Frontal cortex (tissue), 4 donors: ENCODE measurements around the gene TBX15. TPM values are rescaled to one million over a fixed set of nuclear protein-coding genes. Genes with fewer than 3 reads are reported as not detected.

Source experiments
- DNase-seq, 2 donors: peaks; one replicate each; pipeline ENCODE4 v3.0.0; 2012; ENCODE audit warnings: low spot score in 2 of 2
- FAIRE-seq: peaks from 2 replicates; lab custom pipeline; 2012; peaks lifted over from hg19 to GRCh38; lab: Jason Lieb, UNC
- total RNA-seq: library from RNA; depleted of rRNA; stranded (reverse); fragments of >200 nt; gene quantifications from one replicate; pipeline ENCODE4 v1.2.3, GENCODE V29; 2014
- donor health status: control.
- donor health status: control.
- donor health status: control.

Gene TBX15
- total RNA-seq, 1 donor from 2014 or later, result 0.82 TPM

DNA sequence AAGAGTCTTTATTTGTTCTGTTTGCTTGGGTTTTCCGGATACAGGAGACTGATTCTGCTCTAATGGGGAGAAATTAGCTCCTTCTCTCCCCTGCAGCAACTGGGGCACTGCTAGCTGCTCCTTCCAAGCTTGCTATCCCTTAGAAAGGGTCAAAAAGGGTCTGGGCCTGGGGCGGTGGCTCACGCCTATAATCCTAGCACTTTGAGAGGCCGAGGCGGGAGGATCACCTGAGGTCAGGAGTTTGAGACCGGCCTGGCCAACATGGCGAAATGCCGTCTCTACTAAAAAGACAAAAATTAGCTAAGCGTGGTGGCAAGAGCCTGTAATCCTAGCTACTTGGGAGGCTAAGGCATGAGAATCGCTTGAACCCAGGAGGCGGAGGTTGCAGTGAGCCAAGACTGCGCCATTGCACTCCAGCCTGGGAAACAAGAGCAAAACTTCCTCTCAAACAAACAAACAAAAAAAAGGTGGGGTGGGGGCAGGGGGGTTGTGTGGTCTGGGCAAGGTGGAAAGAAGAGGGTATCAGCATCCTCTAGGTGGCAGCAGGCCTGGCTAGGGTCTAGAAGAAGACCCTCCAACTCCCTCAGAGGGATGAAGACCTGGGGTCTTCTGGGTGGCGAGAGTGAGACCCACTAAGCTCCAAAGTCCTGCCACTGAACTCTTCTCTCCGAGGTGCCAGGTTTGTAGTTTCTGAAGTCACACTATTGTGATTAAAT lies 15.4 kb upstream of the TBX15 start:
- DNase-seq, result peak in 1 of 2 donors; percentile 3
- FAIRE-seq, result no peak

DNA sequence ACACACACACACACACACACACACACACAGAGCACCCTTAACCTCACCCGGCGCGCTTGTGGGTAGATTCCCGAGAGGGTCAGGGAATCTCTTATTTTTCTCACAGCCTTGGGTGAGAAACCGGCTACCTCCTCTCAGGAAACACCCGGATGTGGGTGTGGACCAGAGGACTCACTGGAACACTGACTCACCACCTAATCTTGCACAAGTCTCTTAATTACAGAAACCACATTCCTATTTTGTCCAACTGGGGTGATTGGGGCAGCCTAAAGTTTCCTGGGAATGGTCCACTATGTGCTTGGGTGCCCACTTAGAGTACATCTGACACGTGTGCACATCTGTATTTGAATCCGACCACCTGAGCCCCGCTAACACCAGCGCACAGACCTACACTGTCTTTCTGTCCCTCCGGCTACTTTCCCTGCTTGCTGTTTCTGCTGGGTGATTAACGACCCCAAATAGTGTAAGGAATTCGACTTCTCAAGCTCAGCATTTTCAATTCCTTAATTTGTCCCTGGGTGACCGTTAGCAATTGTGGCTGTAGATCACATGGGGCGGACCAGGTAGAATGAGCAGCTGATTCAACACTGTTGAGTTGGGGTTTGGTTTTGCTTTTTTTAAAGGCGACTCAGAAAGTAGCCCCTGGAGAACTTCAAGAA lies 14.0 kb upstream of the TBX15 start:
- no peak for FAIRE-seq
- no peak for DNase-seq

DNA sequence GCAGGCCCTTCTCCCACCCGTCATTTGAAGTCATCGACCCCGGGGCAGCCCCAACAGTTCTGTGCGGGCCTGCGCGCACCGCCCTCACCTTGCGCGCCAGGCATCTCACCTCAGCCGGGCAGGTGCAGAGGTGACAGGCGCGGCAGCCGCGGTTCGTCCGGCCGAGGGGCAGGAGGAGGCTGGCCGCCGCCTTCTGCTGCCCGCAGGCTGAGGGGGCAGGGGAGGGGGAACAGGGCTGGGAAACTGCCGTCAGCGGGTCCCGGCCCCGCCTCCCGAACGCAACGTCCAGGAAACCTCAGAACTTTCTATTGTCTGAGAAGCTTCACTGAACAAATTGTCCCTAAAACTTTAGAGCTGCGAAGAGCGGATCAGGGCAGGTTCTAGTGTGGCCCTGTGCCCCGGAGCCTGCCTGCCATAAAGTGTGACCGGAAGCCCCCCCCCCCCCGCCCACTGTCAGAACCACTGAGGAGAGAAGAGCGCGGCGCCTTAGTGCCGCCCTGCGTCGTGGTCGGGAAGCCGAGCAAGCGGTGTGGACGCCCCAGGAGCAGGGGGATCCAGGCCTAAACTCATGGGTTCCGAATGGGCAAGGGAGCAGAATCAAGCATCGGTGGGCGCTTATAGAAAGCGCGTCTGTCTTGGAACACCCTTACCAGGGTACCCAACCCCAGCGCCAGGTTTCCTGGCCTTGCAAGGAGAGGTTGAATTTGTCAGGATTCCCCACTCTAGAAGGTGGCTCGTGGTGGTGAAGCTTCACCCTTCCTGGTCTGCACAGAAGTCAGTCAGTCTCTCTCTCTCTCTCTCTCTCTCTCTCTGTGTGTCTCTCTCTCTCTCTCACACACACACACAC lies 13.3 kb upstream of the TBX15 start:
- DNase-seq, result no peak
- FAIRE-seq, result no peak

DNA sequence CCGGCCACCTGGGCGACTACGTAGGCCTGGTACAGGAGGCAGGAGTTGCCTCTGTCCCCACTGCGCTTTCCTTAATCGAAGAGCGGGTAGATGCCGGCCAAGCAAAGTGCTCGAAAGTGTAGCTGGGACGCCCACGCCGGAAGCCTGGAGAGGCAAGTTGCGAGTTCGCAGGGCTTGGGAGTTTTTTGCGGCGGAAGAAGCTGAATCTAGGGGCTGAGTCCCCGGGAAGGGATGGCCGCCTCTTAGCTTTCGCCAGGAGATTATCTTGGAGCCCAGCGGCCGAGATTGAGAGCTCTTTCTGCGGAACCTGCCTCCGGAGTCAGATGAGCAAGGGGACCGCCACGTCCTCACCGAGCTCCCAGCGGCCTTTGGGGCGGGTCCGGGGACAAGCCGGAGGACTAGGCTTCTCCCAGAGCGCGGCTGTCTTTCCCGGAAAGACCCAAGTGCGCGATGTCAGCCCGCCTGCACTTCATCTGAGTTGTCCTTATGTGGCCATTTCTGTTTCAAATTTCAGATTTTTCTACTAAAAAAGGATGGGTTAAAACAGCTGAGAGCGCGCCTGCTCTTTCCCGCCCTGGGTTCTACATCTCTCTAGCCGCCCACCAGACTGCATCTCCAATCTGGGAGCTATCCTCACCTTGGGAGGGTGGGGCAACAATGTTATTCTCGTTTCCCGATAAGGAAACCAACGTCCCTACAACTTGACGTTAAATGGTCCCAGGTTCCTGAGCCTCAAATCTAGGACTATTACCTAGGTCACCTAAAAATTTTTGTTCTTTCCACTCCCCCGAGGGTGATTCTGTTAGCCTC lies 12.4 kb upstream of the TBX15 start:
- FAIRE-seq, result no peak
- no peak for DNase-seq

DNA sequence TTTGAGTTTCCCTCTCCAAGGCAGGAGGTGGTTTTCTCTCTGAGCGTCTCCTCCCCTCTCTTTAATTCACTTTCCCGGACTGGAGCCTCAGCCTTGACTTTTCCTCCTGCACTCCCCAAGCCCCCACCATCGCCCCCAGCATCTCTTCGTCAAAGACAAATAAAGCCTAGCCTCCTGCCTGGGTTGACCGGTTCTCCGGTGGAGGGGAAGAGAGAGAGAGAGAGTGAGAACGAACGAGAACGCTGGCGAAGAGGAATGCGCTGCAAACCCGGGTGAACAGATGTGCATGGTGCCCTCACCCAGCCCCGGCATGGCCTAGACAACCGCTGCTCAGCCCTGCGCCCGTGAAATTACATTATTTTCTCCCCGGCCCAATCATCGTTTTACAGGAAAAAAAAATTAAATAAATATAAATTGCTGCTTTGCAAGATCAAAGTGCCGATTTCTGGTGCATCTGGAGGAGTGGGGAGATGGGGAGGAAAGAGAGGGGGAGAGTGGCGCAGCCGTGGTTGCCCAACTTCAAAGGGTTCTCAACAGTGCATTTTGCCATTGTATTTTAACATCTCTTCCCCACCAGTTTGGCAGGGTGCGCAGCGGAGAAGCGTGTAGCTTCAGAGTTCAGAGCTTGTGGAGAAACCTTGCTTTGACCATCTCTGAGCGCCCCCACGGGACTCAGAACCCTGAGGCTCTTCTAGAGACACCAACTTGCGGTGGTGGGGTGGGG lies 11.4 kb upstream of the TBX15 start:
- no peak for DNase-seq
- FAIRE-seq, result no peak

DNA sequence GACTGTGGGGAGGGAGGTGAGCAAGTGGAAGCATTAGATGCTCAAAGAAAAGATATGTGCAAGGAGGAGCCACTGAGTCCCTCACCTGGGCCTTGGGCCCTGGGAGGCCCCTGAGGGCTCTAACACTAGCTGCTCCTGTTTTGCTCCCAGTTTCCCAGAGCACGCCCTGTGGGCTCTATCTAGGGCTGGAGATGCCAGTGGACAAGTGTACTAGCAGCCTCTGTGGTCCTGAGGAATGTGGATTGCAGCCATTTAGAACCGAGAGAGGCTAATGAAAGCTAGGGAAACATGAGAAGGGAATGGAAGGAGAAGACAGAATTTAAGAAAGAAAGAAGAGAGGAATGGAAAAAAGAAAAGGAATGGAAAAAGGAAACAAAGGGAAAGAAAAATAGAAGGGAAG lies 10.0 kb upstream of the TBX15 start:
- FAIRE-seq, result no peak

DNA sequence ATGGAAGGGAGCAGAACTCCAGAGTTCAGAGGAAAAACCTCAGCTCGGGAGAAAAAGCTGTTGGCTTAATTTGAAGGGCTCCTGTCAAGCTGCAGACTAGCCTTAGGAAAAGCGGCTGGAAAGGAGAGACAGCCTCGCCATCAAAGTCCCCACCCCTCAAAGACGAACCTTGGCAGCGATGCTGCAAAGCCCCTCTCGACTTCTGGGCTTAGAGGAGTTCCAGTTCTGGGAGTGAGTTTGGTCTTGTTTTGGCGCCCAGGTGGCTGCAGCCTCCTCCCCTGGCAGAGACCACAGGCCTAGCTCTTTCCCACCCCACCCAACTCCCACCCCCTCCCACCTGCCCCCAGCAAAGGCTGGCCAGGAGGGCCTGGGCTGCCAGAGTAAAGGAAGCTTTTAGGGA lies 9.1 kb upstream of the TBX15 start:
- FAIRE-seq, result no peak
- DNase-seq, result no peak

More for the DNA sequence above, 10.0 kb upstream of the TBX15 start:
- no peak for DNase-seq

DNA sequence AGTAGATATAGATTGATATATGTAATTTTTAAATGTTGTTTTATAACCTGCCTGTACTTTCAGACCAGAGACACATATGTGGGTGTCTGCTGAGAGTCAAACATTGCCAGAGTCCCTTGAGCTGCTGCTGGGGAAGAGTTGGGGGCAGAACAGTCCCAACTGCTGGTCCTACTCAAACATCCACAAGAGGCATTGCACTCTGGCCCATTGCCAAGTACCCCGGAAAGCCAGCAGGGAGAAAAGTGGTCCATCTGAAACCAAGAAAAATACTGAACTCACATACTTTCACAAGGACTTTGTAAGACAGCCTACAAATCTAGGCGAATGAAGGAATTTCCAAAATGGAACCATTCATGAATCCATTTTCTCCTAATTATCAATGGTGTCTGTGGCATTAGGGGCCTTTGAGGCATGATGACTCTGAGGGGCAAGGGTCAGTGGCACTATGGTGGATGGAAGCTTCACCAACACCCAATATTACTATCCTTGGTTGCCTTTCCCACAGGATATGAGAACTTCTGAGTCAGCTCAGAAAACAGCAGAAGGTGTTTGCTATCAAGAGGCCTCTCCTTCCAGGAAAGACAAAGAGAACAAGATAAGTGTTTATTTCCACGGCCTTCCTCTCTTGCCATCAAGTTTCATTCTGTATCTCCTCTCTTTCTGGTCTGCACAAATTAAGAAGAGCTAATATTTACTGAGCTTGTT lies 7.3 kb upstream of the TBX15 start:
- FAIRE-seq (no peak), DNase-seq (no peak)

DNA sequence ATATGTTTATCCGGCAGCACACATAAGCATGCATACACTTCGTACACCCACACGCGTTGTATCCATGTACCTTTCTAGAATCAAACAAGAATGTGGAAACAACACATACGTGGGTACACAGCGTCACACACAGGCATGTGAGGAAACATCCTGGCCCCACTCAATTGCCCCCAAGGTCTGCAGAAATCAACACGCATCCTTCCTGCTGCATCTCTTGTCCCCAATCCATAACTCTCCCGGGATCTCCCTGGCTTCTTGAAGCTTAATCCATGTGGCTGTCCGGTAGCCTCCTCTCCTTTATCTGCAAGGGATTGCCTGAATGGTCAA lies 5.5 kb upstream of the TBX15 start:
- DNase-seq (no peak), FAIRE-seq (no peak)

DNA sequence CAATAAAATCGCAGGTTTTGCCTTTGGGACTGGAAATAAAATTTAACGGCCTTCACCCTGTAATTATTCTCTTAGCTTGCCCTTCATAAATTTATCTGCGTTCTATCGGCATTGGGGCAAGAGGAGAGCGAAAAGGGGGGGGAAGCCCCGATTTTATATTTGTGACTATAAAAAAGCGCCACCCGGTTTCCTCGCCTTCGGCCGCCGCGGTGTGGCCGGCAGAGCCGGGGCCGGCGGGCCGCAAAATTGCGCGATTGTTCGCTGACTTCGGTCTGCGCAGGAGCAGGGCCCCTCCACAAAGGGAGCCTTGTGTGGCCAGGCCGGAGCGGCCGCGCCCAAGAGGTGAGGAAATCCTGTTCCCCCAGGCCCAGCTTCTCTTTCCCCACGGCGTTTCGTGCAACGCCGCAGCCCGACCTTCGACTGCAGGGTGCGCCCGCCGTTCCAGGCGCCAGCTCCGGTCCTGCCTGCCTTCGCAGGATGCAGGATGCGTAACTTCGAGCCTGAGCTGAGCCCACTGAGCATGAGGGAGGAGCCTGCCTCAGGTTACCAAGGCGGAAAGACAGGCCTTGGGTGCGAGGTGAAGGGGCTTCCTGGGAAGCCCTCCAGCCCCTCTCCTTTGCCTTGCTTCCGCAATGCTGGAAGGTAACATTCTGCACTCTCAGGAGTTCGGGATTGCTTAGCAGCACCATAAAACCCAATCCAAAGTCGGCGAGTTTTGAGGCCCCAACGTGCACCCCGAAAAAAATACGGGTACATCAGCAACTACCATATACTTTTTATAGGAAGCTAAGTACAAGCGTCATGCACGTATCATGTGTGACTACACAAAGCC lies 4.9 kb upstream of the TBX15 start:
- FAIRE-seq (no peak), DNase-seq (no peak)

DNA sequence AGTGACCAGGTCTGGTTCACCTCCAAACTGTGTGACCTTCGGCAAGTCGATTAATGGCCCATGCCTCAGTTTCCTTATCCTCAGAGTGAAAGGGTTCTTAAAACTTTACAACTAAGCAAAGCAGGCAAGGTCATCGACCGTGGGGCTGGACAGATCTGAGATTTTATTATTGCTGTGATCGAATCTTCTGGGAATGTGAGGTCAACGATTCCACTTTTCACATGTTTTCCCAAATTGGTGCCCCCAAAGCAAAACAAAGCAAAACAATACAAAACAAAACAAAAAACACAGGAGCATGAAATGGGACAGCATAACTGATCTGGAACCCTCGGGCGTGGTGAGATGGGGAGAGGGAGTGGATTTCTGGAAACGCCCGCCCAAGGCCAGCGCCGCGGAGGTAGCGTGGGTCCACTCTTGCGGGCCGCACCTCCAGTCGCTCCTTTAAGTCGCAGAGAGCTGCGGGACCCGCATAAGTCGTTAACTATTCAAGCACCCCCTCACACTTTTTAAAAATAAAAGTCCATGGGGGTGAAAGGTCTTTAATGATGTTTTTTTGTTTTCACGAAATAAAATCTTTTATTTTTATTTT lies 4.2 kb upstream of the TBX15 start:
- FAIRE-seq, result no peak
- no peak for DNase-seq

DNA sequence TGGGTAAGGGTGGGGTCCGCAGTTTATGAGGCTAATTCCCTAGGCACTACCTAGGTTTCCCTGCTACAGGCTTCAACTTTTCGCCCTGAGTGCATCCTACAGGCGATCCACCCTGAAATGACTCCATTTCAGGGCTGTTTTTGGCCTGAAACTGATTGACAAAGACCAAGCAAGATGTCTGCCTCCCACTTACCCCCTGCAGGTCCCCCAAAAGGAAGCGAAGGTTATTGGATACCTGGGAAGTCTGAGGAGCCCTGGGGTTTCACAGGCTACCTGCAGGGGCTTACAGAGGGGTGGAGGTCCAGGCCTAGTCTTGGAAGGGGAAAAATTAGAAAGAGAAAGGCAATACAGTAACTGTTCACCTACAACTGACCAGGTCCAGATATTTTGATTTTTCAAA lies 3.3 kb upstream of the TBX15 start:
- DNase-seq (no peak), FAIRE-seq (no peak)

DNA sequence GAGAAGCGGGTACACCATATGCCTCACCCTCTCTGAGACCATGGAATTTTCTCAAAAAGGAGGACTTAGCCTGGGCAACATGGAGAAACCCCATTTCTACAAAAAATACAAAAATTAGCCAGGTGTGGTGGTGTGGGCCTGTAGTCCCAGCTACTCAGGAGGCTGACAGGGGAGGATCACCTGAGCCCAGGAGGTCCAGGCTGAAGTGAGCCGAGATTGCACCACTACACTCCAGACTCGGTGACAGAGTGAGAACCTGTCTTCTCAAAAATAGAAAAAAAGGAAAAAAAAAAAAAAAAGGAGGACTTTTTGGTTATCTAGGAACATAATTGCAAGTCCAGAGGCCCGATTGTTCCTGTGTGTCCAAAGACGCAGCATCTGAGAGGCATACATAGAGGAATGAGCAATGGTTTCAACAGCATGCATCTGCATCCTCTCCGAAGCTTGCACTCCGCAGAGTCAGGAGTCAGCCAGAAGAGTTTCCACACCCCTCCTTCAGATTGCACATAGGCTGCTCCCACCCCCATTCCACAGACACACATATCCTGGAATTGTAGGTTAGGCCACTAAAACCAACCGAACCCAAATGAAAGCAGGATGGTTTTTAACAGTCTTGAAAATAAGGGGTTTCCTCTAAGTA lies 2.5 kb upstream of the TBX15 start:
- FAIRE-seq (no peak), DNase-seq (no peak)

DNA sequence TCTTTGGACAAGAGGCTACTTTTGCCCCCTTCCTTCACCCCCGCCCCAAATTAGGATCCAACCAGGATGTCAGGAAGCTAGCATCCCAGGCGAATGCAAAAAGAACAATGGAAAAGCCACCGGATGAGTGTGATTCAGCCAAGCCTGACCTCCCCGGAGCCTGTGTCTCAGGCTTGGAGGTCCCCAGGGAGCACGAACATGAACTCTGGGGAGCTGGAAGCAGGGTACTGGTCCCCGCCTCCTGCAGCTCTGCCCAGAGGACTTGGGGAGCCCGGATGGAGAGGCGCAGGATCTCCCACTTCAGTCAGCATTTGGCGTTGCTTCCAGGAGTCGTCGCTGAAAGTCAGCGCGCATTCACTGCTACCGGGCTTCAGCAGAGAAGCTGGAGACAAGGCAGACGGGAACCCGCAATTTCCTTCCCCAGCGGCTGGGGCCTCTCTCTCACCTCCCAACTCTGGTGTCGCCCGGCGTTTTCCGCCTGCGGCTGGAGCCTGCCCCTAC lies 1.8 kb upstream of the TBX15 start:
- no peak for DNase-seq
- no peak for FAIRE-seq

DNA sequence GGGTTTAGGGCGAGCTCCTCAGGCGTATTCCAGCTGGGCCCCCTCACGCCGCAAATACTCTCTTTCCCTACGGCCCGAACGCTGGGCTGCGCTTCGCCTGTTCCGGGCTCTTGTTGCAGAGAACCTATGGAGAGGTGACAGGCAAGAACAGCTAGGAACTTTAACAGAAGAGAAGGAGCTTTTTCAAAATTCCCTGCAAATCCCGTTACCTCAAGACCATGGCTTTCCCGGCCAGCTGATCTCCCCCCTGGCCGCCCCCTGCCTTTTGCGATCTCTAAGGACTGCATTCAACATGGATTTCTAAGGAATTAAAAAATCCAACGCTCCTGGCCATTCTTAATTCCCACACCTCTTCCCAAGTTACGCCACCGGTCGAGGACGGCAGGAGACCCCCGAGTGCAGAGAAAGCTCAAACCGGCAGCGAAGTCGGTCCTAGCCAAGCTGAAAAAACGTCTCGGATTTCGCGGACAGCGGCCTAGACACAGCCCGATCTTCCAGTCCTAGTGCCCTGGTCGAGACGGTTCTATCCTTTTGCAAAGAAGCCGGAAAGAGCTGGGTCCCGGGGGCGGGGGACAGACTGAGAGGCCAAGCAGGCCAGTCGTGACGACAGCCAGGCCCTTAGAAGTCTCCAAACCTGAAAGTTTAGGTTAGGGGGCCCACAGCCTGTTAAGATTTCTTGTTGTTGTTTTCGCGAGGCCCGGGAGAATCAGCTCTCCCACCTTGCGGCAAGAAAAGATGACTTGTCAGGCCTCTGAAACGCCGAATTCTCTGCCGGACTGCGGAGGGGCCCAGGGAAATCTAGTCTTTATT lies 1.1 kb upstream of the TBX15 start:
- FAIRE-seq (no peak), DNase-seq (no peak)

DNA sequence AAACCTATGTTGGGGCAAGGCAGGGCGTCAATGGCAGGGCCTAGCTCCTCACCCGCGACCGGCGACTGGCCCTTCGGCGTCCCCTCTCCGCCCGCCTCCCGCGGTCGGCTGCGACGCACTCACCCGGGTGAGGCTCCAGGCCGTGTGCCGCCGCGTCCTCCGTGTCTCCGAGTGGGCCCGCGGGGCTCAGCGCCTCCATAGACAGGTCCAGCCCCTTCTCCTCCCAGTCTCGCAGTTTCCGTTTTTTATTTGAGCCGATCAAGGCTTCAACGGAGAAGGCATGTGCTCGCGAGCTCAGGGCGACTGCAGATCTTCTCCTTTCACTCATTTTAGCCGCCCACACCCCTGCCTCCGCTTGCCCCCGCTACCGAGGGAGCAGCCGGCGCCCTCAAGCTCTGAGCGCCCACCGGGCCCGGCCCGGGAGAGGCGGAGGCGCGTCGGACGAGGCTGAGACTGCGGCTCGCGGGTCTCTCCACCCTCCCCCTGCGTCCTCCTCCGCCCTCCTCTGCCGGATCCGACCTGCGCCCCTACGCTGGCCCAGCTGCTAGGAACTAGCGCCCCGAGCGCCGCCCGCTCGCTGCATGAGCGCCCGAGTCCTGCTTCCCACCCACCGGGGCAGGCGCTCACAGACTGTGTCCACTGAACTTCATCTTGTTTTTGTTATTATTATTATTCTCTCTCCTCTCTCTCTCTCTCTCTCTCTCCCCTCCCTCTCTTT lies 516 bp downstream of the TBX15 start:
- no peak for DNase-seq
- no peak for FAIRE-seq
